GM12891 (cell line): ENCODE data around the gene STRN.

Experiments
- PAX5 ChIP-seq: IDR thresholded peaks from 2 replicates; pipeline ENCODE4 v1.6.1; 2011; ENCODE audit warnings: low read length, moderate library complexity, mild to moderate bottlenecking; ENCODE audit not compliant: insufficient read depth, severe bottlenecking
- POLR2A ChIP-seq: IDR thresholded peaks from 2 replicates; pipeline ENCODE4 v1.6.1; 2011; ENCODE audit warnings: low read depth, low read length, control low read depth
- POLR2AphosphoS5 ChIP-seq: IDR thresholded peaks from 2 replicates; pipeline ENCODE4 v1.6.1; 2011; ENCODE audit warnings: low read depth, low read length, control low read depth
- POU2F2 ChIP-seq: IDR thresholded peaks from 2 replicates; pipeline ENCODE4 v1.6.1; 2011; ENCODE audit warnings: low read depth, mild to moderate bottlenecking, control low read depth, low read length, moderate library complexity
- SPI1 ChIP-seq: IDR thresholded peaks from 2 replicates; pipeline ENCODE4 v1.6.1; 2011; ENCODE audit warnings: low read depth, low read length, control low read depth
- TAF1 ChIP-seq: IDR thresholded peaks from 2 replicates; pipeline ENCODE4 v1.6.1; 2011; ENCODE audit warnings: low read depth, low read length, control low read depth

- TF ChIP-seq TAF1: no peak
- TF ChIP-seq POLR2A: no peak
- TF ChIP-seq POLR2AphosphoS5: no peak
- no peak for TF ChIP-seq SPI1
- TF ChIP-seq PAX5: no peak
- no peak for TF ChIP-seq POU2F2
Measured at GRCh38 chr2:36889795-36890194, 76.5 kb downstream of the STRN start.
